Measurements from ENCODE around the gene TMED4.
A peak's percentile ranks its signal among the peaks of the same experiment; 100 is the strongest.

The TMED4 gene

GRCh38 chr7:44539669-44540506 is 42.1 kb downstream of the TMED4 start:
- DNase-seq: no peak

DNA sequence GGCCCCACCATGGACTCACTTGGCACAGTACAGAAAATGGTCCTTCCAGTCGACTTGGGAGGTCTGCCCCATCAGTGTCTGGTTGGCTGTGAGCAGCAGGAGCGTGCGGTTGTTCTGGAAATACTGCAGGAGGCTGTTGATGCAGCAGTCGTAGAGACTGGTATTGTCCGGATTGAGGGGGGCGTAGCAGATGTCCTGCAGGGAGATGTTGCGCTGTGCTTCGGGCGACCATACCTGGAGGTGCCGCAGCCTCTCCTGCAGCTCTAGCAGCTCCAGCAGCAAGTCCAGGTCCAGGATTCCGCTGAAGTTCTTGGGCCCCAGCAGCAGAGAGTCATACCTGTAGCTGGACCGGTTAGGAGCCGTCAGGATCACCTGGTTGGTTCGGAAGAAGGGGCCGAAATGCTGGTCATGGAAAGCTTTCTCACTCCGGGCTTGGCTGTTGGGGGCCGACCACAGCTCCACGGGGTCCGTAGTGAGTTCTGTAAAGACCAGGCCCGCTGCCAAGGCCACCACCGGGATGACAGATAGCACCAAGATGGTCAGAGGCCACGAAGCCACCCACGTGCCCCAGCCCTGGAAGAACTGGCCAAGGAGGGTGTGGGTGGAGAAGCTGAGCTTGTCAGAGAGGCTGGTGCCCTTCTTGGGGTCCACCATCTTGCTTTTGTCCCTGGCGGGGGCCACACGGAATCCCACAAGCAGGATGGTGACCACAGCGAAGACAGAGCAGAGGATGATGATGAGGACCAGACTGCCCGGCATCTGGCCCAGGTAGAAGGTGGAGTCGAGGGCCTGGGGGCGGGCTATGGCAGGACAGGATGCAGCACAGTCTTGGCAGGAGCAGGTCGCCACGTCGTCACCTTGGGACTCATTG is 43.0 kb downstream of the TMED4 start:
- no peak for DNase-seq

GRCh38 chr7:44538093-44538797 is 43.8 kb downstream of the TMED4 start:
- DNase-seq: no peak

DNA sequence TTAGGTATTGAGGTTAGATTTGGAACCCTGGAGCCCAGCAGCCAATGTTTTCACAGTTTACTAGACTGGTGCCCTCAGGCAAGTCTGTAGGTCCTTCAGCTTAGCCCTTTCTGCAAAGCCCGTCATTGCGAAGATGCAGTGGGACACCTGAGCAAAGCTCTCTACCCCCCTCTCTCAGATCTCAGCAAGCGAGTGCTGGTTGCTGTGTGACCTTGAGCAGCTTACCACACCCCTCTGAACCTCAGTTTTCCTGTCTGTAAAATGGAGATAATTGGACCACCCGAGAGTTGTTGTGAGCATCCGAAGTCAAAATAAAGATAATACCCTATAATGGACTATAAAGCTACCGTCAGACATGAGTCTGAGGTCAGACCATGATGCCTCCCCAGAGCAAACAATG is 44.6 kb downstream of the TMED4 start:
- DNase-seq: no peak

DNA sequence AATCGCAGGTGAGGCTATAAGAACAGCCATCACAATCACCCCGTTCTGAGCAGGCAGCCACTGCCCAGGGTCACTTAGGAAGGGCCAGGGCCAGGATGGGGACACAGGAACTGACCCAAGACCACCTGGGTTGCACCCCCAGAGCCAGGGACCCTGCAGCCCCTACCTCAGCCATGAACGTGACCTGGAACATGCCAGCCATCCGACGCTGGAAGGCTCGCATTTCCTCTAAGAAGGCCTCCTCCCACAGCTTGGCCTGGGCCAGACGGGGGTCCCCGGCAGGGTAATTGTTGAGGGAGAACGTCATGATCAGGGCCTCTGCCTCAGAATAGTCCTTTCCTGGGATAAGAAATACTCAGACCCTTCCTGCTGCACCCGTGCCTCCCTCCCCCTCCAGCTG is 45.9 kb downstream of the TMED4 start:
- no peak for DNase-seq

DNA sequence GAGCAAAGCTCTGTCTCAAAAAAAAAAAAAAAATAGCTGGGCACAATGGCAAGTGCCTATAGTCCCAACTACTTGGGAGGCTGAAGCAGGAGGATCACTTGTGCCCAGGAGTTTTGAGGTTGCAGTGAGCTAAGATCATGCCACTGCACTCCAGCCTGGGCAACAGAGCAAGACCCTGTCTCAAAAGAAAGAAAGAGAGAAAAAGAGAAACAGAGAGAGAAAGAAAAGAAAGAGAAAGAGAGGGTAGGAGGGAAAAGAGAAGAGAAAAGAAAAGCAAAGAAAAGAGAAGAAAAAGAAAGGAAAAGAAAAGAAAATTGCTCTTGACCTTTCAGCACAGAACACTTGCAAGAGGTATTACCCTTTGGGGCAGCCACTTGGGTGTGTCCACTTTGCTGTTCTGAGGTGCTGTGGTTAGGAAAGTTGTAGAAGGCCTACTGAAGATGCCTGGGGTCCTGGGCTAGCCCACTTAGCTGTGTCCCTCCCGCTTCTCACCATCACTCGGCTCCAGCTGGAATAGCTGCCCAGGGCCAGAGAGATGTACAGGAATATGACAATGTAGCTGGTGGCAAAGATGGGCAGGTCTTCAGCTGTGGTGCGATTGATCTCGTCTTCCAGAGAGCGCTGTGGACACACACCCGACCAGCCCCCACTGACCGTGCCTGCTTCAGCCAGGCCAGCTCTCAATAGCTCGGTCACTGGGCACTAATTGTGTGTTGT is 46.5 kb downstream of the TMED4 start:
- DNase-seq: no peak

GRCh38 chr7:44534501-44534900 is 47.5 kb downstream of the TMED4 start:
- DNase-seq: peak; percentile 79

DNA sequence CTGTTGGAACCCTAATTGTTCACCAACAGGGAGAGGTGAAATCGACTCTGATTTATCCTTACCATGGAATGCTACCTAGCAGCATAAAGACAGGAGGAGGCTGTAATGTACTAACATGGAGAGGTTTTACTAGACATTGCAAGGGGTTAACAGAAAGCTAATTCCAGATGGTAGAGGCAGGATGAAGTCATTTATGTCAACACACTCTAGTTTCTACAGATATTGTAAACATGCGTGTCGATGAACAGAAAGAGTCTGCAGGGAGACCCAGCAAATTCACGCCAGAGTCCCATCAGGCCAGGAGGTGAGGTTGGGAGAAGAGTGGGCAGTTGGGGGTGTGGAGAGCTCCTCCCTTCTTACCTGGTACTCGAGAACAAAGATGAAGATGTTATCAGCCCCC is 47.9 kb downstream of the TMED4 start:
- no peak for DNase-seq

DNA sequence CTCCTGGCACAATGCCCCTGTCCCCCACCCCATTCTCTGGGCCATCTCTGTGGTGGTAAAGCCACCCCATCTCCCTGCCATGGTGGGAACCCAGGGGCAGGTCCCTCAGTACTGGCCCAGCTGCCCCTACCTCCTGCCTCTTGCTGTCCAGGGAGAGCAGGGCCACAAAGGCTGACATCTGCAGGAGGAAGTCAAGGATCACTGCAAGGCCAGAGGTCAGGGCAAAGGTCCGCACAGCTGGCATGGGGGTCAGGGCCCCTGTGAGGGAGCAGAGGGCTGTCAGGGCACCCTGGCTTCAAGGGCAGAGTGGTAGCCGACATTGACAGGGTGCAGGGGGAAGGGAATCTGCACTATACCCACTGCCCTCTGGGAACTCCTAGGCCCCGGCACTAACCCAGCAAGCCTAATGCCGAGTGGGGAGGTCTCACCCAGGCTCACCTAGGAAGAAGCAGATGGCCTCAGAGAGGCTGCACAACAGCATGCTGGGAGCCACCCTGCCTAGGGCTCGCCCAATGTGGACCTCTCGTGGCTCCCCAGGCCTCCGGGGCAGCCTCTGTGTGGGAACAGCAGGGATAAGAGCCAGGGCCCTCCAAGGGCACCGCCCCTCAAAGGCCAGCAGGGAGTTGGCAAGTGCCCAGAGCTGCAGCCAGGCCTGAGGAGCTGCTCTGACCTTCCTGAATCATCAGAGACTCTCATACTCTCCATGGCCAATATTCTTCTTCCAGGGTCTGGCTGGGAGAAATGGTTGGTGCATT is 48.6 kb downstream of the TMED4 start:
- no peak for DNase-seq

DNA sequence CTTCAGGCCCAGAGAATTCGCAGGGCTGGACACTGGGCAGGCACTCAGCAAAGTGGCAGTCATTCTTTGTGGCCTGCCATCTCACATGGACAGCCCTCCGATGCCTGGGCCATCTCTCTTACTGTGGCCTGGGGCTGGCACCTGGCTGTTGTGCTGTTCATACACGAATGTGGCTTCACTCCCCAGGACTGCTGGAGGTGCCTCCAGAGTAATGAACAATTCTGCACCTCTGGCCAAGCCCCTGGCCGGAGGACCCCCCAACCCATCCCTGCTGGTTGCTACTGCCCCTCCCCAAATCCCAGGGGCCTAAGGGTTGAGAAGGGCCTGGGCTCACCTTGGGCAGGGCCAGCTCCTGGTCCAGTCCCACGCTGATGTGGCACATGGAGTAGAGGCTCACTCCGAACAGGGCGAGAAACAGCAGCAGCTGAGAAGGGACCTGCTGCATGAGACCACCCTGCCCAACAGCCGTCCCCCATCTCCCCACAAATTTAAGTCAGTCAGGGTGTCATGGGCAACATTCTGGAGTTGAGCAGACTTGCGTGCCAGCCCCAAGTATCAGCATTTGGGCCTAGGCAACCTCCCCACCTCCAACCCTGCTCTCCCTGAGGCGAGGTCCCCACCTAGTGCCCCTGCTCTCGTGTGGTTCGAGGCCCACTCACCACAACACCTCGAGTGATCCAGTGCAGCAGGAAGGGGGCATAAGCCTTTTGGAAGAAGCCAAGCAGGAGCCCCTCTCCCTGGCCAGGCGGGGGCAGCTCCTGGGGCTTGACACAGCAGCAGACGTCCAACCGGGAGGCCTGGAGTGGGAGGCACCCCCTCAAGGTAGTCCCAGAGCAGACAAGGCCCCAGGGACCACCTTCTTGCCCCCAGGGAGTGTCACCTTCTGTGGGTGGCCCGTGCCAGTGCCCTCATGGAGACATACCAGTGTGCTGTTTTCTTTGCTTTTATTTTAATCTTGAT is 50.3 kb downstream of the TMED4 start:
- DNase-seq: no peak

DNA sequence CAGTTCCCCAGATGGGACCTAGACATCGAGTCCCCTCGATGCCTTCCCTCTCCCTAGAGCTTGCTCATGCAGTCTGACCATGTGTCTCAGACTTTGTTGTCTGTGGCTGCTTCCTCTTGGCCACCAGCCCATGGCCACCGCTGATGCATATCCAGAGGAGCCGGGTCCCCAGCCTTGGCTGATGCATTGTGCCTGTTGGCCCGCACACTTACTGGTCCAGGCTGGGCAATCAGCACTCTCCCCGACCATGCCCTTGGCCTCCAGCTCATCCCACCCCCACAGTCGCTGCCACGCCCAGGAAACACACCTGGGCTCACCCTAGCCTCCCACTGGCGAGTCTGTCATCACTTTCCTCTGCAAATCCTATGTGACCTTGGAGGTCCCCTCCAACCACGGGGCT is 51.0 kb downstream of the TMED4 start:
- DNase-seq: peak; percentile 42
